ENCODE measurements around the gene MRPL4. TPM values are rescaled to one million over a fixed set of nuclear protein-coding genes. Genes with fewer than 3 reads are reported as not detected.

MRPL4 gene
- total and polyA plus RNA-seq, 10 of the 15 experiments (the other 5 are each of a cell fraction or from before 2014, with no cell fraction given): 0.79 to 221 (median 112) TPM

- no peak for TF ChIP-seq SP1 (IDR thresholded peaks at IDR 0.05; ENCODE audit: low read depth, low read length)
- TF ChIP-seq MTA3 (IDR thresholded peaks at IDR 0.05; ENCODE audit: borderline replicate concordance, low read length): no peak
- TF ChIP-seq MXI1 (IDR thresholded peaks at IDR 0.05; ENCODE audit: low read depth, low read length): no peak; the same call in 1 of the 2 replicates
- TF ChIP-seq STAT1 (conservative IDR thresholded peaks at IDR 0.05): no peak
- no peak for TF ChIP-seq TCF7 (IDR thresholded peaks at IDR 0.05; ENCODE audit: borderline replicate concordance)
- no peak for TF ChIP-seq MYC (IDR thresholded peaks at IDR 0.05; ENCODE audit: insufficient read depth, insufficient read length, insufficient replicate concordance, low read length, severe bottlenecking)
- TF ChIP-seq NR2F1 (conservative IDR thresholded peaks at IDR 0.05): peak; percentile 77
- no peak for TF ChIP-seq YY1 (IDR thresholded peaks at IDR 0.05; ENCODE audit: low read depth, low read length)
- TF ChIP-seq MEF2A (IDR thresholded peaks at IDR 0.05; ENCODE audit: insufficient read depth, low read depth, low read length): no peak
- TF ChIP-seq TBL1XR1 (IDR thresholded peaks at IDR 0.05; ENCODE audit: low read depth, low read length): no peak
- TF ChIP-seq KLF5 (IDR thresholded peaks at IDR 0.05; ENCODE audit: partially characterized antibody): peak; percentile 18
- TF ChIP-seq NR2C2 (IDR thresholded peaks at IDR 0.05; ENCODE audit: borderline replicate concordance, control insufficient read depth, insufficient read length, low read depth): no peak
- peak; percentile 68; the same call in 1 of the 2 replicates for TF ChIP-seq NKRF (conservative IDR thresholded peaks at IDR 0.05)
- TF ChIP-seq TAF1 (IDR thresholded peaks at IDR 0.05; ENCODE audit: borderline replicate concordance, low read depth, low read length): no peak
- no peak for TF ChIP-seq SIX5 (IDR thresholded peaks at IDR 0.05; ENCODE audit: low read depth, low read length, severe bottlenecking)
- no peak for TF ChIP-seq BCL11A (IDR thresholded peaks at IDR 0.05; ENCODE audit: low read depth, low read length)
Observed at GRCh38 chr19:10289167-10289835, 37.3 kb downstream of the MRPL4 start (continued).

All from GM12878 (cell line).